NCI-H2107 treated with DMSO at 0.1 percent for 48 hours (cell line): Measurements from ENCODE around the gene PTPRR.
"Not testable (repeated sequence)": the region's sequence is repeated elsewhere in the genome, so short reads cannot be mapped to it uniquely, and the experiment has no call there.

Experiments used
- DNase-seq: peaks from one replicate; lab custom pipeline; 2025; ENCODE audit not compliant: unreplicated experiment; lab: John Stamatoyannopoulos, UW

Gene PTPRR

GRCh38 chr12:70842136-70842535, 78.4 kb downstream of the PTPRR start:
- DNase-seq: no peak

DNA sequence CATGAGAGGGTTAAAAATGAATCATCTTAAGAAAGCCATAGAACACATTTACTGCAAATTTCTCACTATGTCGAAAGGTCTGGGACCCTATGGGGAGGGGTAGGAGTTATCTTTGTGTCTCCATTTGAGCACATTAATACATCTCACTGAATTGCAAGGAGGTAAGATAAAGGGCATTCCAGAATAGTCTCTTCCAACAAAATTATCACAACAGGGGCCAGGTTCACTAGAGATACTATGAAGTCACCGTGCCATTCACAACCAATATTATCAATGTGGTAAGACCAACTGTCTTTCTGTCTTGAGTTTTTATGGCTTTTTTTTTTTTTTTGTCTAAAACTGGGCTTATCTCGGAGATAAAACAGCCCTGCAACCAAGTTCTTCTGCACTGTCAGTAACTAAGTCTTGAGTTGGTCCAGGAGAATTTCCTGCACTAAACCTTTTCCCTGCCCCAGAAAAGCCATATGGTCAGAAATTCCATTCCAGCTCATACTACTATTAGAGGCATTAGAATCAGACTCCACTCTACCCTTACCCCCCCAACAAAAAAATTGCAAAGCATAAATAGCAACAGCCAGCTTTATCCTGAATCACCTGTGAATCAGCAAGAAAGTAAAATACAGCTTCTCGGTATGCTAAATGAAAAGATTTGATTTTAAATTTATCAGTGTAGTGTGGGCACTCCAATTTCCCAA, 79.7 kb downstream of the PTPRR start:
- no peak for DNase-seq

GRCh38 chr12:70839544-70839943, 81.0 kb downstream of the PTPRR start:
- no peak for DNase-seq

- no peak for DNase-seq
Measured at GRCh38 chr12:70838127-70838526, 82.4 kb downstream of the PTPRR start.

GRCh38 chr12:70837026-70837425, 83.5 kb downstream of the PTPRR start:
- no peak for DNase-seq

- DNase-seq: no peak
Measured at GRCh38 chr12:70835948-70836347, 84.6 kb downstream of the PTPRR start.

DNA sequence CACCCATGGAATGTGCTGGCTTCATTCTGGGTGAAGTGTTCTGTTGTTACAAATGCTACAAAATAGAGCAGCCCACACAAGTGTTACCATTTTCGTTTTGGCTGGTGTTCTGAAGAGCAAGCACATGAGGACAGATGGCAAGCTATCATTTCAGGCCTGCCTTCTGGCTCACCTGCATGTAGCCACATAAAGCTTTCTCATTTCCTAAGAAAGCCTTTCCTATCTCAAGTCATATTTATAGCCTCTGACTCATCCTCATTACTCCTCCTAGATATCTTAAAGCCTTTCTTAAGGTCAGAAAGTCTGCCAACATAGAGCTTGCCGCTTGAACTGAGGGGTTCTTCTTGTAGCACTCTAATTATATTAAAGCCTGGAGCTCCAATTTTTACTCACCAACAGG, 89.0 kb downstream of the PTPRR start:
- DNase-seq: no peak

DNA sequence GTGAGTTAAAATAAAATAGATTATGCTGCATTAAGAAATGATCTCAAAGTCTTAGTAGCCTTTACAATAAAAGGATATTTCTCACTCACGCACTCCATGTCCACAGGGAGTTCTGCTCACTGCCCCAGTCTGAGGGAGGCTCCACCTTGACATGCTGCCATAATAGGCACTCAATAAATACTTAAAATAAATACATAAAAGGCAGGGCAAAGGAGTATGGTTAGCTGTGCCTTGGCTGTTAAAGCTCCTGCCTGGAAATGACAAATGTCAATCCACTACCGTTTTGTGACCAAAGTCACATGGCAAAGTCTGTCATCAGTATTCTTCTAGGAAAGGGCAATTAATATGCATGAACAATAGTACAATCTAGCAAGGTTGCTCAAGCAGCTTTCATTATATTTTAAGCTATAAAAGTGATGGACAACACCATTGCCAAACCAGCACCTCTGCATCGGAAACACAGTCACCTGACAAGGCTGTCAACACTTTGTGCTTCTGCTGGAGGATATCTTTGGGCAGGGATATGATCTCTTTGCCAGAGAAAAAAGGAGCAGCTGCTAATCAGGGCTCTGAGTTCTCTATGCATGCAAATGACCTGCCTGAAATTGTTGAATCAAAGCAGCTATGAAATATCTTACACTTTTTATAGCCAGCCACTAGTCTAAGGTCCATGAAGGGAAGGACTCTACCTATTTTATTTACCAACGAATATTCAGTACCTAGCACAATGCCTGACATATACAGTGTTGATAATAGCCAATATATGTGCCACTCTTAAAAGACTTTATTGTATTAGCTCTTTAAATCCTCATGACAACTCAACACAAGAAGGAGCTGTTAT, 90.1 kb downstream of the PTPRR start:
- DNase-seq: no peak

- no peak for DNase-seq
Measured at GRCh38 chr12:70829070-70829469, 91.5 kb downstream of the PTPRR start.

DNA sequence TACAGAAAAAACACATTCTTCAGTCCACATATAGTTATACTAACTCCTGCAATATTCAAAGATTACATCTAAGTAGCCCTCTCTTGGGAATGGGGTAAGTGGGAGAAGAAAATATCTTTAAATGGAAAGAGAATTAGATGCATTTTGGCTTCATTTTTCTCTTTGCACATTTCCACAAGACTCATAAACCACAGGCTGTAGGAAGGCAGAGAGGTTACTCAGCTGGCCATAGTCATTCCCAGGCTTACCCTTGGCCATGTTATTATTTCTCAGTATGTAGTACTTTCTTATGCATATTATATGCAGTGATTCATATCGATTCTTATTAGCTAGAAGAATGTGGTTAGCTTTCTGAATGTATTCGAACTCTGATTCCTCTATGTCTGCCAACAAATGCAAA, 92.2 kb downstream of the PTPRR start:
- DNase-seq: no peak

- no peak for DNase-seq
Measured at GRCh38 chr12:70826156-70826555, 94.4 kb downstream of the PTPRR start.

- DNase-seq: no peak
Measured at GRCh38 chr12:70824511-70824910, 96.0 kb downstream of the PTPRR start.

DNA sequence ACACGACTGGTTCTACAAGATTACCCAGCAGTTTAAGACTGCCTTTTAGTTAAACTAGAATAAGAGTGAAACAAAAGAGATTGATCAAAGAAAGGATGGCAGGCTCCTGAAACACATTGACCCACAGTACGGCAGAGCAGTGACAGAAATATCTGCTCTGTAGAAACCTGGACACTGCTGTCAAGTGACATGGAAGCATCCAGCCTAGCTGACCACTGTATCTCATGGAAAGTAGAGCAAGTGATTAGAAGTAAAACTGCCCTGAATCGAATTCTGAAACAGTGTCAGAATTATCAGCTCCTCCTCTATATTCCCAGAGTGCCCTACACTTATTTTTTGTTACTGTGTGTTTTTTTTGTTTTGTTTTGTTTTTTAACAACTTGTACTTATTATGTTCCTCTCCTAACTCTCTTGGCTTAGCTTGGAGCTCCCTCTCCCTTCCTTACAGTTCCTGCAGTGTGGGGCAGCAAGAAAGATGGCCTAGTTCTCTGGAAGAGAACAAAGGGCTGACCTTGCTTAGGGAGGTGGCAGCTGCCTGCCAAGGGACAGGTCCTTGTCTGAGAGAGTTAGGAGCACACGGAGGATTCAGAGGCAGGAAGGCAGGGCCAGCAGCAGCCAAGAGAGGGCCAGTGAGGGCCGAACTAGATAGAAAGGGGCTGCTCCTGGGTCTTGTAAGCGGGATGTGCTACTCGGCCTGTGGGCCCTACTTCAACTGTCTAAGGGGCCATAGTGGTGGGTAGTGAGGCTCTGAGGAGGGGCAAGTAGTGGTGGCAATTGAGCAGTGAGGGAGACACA, 97.2 kb downstream of the PTPRR start:
- no peak for DNase-seq

GRCh38 chr12:70822412-70822811, 98.1 kb downstream of the PTPRR start:
- no peak for DNase-seq

GRCh38 chr12:70815971-70816391, 104.6 kb downstream of the PTPRR start:
- no peak for DNase-seq

DNA sequence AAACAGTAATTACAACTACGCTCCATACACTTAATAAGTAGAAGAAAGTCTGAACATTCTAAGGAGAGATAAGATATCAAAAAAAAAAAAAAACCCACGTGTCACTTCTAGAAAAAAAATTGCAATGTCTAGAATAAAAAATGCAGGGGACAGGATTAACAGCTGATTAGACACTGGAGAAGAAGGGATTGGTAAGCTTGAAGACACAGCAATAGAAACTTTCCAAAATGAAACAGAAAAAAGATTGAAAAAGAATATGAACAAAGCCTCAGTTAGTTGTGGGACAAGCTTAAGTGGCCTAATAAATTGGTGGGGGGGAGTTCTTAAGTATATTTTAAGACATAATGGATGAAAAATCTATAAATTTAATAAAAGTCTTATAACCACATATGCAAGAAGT, 105.5 kb downstream of the PTPRR start:
- DNase-seq: no peak

GRCh38 chr12:70813559-70813958, 107.0 kb downstream of the PTPRR start:
- no peak for DNase-seq

DNA sequence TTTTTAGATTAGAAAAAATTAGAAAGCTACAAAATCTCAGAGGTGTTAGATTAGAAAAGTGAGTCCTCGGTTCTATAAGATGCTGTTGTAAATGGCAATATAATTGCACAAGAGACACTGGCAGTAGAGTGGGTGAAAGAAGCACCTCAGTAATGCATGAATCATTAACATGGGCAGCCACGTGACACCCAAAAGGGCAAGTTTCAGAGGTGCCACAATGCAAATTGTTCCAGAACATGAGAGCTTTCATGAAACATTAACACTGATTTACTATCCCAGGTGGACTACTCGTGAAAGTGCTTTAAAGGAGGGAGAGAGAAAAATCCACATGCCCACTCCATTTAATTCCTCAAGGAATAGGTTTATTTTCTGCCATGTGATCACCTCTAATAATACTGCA, 108.4 kb downstream of the PTPRR start:
- no peak for DNase-seq

- no peak for DNase-seq
Measured at GRCh38 chr12:70809887-70810286, 110.7 kb downstream of the PTPRR start.

DNA sequence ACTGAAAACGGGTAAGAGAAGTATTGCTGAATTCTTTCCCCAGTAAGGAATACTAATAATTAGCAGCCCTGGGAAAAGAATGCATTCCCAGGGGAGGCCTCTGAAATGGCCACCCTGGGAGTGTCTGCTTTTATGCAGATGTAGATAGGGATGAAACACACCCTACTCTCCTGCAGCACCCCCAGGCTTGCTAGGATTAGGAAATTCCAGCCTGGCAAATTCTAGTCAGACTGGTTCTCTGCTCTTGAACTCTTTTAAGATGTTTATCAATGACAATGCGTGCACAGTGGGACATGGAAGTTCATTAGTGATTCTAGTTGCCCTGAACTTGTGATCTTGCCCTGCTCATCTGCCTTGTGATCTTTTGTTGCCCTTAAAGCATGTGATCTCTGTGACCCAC, 112.5 kb downstream of the PTPRR start:
- not testable (repeated sequence) for DNase-seq

GRCh38 chr12:70806827-70807226, 113.7 kb downstream of the PTPRR start:
- DNase-seq: no peak

DNA sequence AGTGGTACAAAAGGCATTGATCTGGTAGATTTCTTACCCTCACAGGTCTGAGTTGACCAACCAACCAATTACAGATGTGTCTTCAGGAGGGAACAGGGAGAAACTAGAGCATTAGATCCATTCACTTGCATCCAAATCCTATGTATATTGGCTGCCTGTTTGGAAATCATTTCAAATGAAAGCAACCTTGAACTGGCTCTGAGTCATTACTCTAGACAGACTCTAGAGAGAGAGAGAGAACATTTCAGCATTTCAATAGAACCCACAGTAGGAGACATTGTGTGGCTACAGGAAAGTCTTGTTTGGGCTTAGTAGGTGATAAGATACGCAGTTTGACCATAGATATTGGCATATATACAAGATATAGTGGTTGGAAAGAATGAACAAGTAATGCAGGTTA, 114.5 kb downstream of the PTPRR start:
- no peak for DNase-seq
